OCI-M1 (cell line): ENCODE data around the gene CNTN4.
"Not testable (repeated sequence)": the region's sequence is repeated elsewhere in the genome, so short reads cannot be mapped to it uniquely, and the experiment has no call there.

ENCODE experiments used
- DNase-seq: peaks from one replicate; lab custom pipeline; 2025; lab: John Stamatoyannopoulos, UW

The CNTN4 gene

GRCh38 chr3:2516762-2517441, 418.2 kb downstream of the CNTN4 start:
- DNase-seq: no peak

GRCh38 chr3:2517500-2518172, 419.0 kb downstream of the CNTN4 start:
- DNase-seq: no peak

GRCh38 chr3:2523281-2523836, 424.7 kb downstream of the CNTN4 start:
- no peak for DNase-seq

GRCh38 chr3:2525968-2526367, 427.3 kb downstream of the CNTN4 start:
- no peak for DNase-seq

GRCh38 chr3:2526926-2527325, 428.3 kb downstream of the CNTN4 start:
- no peak for DNase-seq

GRCh38 chr3:2527328-2527727, 428.7 kb downstream of the CNTN4 start:
- not testable (repeated sequence) for DNase-seq

- not testable (repeated sequence) for DNase-seq
Measured at GRCh38 chr3:2534767-2535166, 436.1 kb downstream of the CNTN4 start.

- DNase-seq: no peak
Measured at GRCh38 chr3:2535206-2535605, 436.5 kb downstream of the CNTN4 start.

- DNase-seq: no peak
Measured at GRCh38 chr3:2536575-2536974, 437.9 kb downstream of the CNTN4 start.

- DNase-seq: peak; percentile 67
Measured at GRCh38 chr3:2540115-2540514, 441.4 kb downstream of the CNTN4 start.

- DNase-seq: no peak
Measured at GRCh38 chr3:2543247-2543646, 444.6 kb downstream of the CNTN4 start.

GRCh38 chr3:2544212-2544611, 445.5 kb downstream of the CNTN4 start:
- DNase-seq: no peak

- DNase-seq: no peak
Measured at GRCh38 chr3:2544718-2545117, 446.1 kb downstream of the CNTN4 start.

- DNase-seq: no peak
Measured at GRCh38 chr3:2547049-2547448, 448.4 kb downstream of the CNTN4 start.

- DNase-seq: no peak
Measured at GRCh38 chr3:2554656-2555055, 456.0 kb downstream of the CNTN4 start.

- no peak for DNase-seq
Measured at GRCh38 chr3:2558796-2559195, 460.1 kb downstream of the CNTN4 start.

- DNase-seq: no peak
Measured at GRCh38 chr3:2567451-2567850, 468.8 kb downstream of the CNTN4 start.

GRCh38 chr3:2568156-2568555, 469.5 kb downstream of the CNTN4 start:
- no peak for DNase-seq

GRCh38 chr3:2568929-2569328, 470.3 kb downstream of the CNTN4 start:
- no peak for DNase-seq

GRCh38 chr3:2577571-2577970, 478.9 kb downstream of the CNTN4 start:
- DNase-seq: no peak

GRCh38 chr3:2578560-2578959, 479.9 kb downstream of the CNTN4 start:
- DNase-seq: no peak

- no peak for DNase-seq
Measured at GRCh38 chr3:2579206-2579605, 480.5 kb downstream of the CNTN4 start.

- DNase-seq: no peak
Measured at GRCh38 chr3:2583046-2583445, 484.4 kb downstream of the CNTN4 start.
